Measurements from ENCODE around the gene KLK5. TPM values are rescaled to one million over a fixed set of nuclear protein-coding genes. Genes with fewer than 3 reads are reported as not detected.
"Not testable (repeated sequence)": the region's sequence is repeated elsewhere in the genome, so short reads cannot be mapped to it uniquely, and the experiment has no call there.

The KLK5 gene
- total RNA-seq, 2 donors from 2014 or later, result 1.9 to 2.7 TPM

GRCh38 chr19:50972795-50973376 lies 20.0 kb upstream of the KLK5 start:
- Histone ChIP-seq H3K9me3 (no peaks in the 10 kb centered on the region), H3K4me1 (replicated peaks) (no peaks in the 10 kb centered on the region), H3K4me3 (no peak overlapping the region), H3K27ac (no peak overlapping the region), H3K27me3 (replicated peaks; ENCODE audit: insufficient read depth) (peaks cover 2% of the 10 kb centered on the region), H3K36me3 (no peaks in the 10 kb centered on the region)
- no peak for DNase-seq (ENCODE audit: low spot score)
- WGBS, result 85% methylated on average over 9 of the region's 9 CpGs
- intact Hi-C loops (cut with DNase I), result no loop called here
- no peak for TF ChIP-seq CTCF (IDR thresholded peaks at IDR 0.05)
- TF ChIP-seq POLR2AphosphoS5 (IDR thresholded peaks at IDR 0.05), result no peak
- no peak for TF ChIP-seq POLR2A (IDR thresholded peaks at IDR 0.05)

GRCh38 chr19:50969810-50970209 lies 17.0 kb upstream of the KLK5 start:
- H3K27me3 ChIP-seq (replicated peaks; ENCODE audit: insufficient read depth); H3K27ac ChIP-seq; H3K4me1 ChIP-seq (replicated peaks); H3K36me3 ChIP-seq; intact Hi-C loops (cut with DNase I); H3K9me3 ChIP-seq; DNase-seq (ENCODE audit: low spot score); H3K4me3 ChIP-seq: not testable (repeated sequence)
- WGBS, result 73% methylated on average over 3 of the region's 3 CpGs

- Histone ChIP-seq H3K27me3 (replicated peaks; ENCODE audit: insufficient read depth) (peaks cover 2% of the 10 kb centered on the region), H3K9me3 (no peaks in the 10 kb centered on the region), H3K36me3 (no peaks in the 10 kb centered on the region), H3K4me1 (replicated peaks) (no peaks in the 10 kb centered on the region), H3K4me3 (no peak within 1 kb of the TSS), H3K27ac (no peak within 1 kb of the TSS)
- no peak for TF ChIP-seq POLR2AphosphoS5 (IDR thresholded peaks at IDR 0.05)
- TF ChIP-seq CTCF (IDR thresholded peaks at IDR 0.05), result no peak
- TF ChIP-seq POLR2A (IDR thresholded peaks at IDR 0.05), result no peak
- WGBS, result 50% methylated on average over 16 of the region's 19 CpGs
- intact Hi-C loops (cut with DNase I), result no loop called here
- DNase-seq (ENCODE audit: low spot score), result no peak
These were observed 16.5 kb upstream of the KLK5 start, which contains the start of gene KLK6 for GRCh38 chr19:50969413-50969760. Gene KLK6 (minus strand): TSS chr19:50969591. CDS start chr19:50968104, 1,487 bp downstream.

- no peaks in the 10 kb centered on the region for H3K36me3 ChIP-seq
- peaks cover 2% of the 10 kb centered on the region for H3K27me3 ChIP-seq (replicated peaks; ENCODE audit: insufficient read depth)
- H3K27ac ChIP-seq, result no peak overlapping the region
- TF ChIP-seq CTCF (IDR thresholded peaks at IDR 0.05) (no peak), POLR2A (IDR thresholded peaks at IDR 0.05) (no peak), POLR2AphosphoS5 (IDR thresholded peaks at IDR 0.05) (no peak)
- H3K4me1 ChIP-seq (replicated peaks), result no peaks in the 10 kb centered on the region
- intact Hi-C loops (cut with DNase I), result no loop called here
- no peaks in the 10 kb centered on the region for H3K9me3 ChIP-seq
- WGBS, result 44% methylated on average over 7 of the region's 7 CpGs
- no peak for DNase-seq (ENCODE audit: low spot score)
- H3K4me3 ChIP-seq, result no peak overlapping the region
These were observed 16.0 kb upstream of the KLK5 start for GRCh38 chr19:50968716-50969412.

GRCh38 chr19:50967929-50968715 lies 15.3 kb upstream of the KLK5 start:
- Histone ChIP-seq H3K4me3 (no peak overlapping the region), H3K4me1 (replicated peaks) (no peaks in the 10 kb centered on the region), H3K27me3 (replicated peaks; ENCODE audit: insufficient read depth) (peaks cover 2% of the 10 kb centered on the region), H3K27ac (no peak overlapping the region), H3K9me3 (no peaks in the 10 kb centered on the region), H3K36me3 (no peaks in the 10 kb centered on the region)
- WGBS, result 53% methylated on average over 20 of the region's 20 CpGs
- no peak for DNase-seq (ENCODE audit: low spot score)
- intact Hi-C loops (cut with DNase I), result no loop called here
- no peak for TF ChIP-seq POLR2AphosphoS5 (IDR thresholded peaks at IDR 0.05)
- TF ChIP-seq POLR2A (IDR thresholded peaks at IDR 0.05), result no peak
- no peak for TF ChIP-seq CTCF (IDR thresholded peaks at IDR 0.05)
